HG02981 (cell line): ENCODE data around the gene PIGX.

Source experiments
- ATAC-seq: cut with Tn5 transposase; IDR thresholded peaks from one replicate; pipeline ENCODE4 v1.9.1; 2021; ENCODE audit warnings: mild to moderate bottlenecking, moderate library complexity; ENCODE audit not compliant: unreplicated experiment

Gene PIGX

GRCh38 chr3:196754091-196754981 is 42.2 kb downstream of the PIGX start:
- ATAC-seq = no peak

DNA sequence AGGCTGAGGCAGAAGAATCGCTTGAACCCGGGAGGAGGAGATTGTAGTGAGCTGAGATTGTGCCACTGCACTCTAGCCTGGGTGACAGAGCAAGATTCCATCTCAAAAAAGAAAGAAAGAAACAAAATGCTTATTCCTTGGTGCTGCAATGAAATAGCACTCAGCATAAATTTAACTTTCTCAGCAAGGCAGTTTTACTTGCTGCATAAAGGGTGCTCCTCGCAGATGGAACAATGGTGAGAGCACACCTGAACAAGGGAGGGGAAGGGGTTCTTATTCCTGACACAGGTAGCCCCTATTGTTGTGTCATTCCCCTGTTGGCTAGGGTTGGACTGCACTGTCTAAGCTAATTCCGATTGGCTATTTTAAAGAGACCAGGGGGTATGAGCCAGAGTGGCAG is 44.6 kb downstream of the PIGX start:
- ATAC-seq = no peak

DNA sequence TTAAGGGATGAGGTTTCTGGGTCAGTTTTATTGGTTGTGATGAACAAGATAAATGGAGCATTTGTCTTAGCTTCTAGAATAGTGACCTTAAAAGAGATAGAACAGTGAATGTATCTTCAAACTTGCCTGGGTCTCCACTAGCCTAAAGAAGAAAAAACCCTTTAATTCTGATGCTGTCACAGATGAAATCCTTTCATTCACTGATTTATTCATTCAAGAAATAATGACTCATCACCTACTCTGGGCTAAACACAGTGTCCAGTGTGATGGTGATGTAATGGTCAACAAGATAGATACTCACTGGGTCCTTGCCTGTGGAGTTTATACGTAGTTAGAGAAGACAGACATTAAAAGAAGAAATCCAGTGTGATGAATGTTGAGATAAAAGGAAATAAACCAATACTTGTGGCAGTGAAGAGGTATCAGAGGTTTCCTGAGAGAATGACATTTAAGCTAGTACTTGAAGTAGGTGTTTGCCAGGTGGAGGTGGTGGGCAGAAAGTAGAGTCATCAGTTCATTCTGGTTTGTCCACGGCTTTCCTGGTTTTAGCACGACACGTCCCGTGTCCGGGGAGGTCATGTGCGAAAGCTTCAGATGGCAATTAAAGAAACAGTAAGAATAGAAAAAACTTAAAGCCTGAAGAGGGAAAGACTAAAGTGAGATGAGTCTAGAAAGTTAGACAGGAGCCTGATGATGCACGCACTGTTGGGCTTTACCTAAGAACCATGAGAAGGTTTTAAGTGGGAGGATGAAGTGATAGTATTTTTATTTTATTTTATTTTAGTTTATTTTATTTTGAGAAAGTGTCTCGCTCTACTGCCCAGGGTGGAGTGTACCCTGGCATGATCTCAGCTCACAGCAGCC is 45.9 kb downstream of the PIGX start:
- no peak for ATAC-seq

- no peak for ATAC-seq
Measured at GRCh38 chr3:196763179-196763578, 51.0 kb downstream of the PIGX start.

DNA sequence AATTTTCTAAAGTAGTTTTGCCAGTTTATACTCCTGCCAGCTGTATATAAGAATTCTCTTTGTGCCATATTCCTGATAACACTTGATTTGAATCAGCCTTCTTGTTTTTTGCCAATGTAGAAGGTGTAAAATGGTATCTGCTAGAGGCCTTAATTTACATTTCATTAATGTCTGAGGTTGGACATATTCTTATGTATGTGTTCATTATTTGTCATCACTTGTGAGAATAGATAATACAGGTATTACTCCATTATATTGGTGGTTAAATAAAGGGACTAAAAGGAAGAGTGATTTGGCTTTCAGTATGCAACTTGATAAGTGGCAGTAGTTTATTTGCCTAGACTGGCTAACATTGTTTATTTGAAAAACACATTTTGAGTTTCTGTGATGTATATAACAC is 53.3 kb downstream of the PIGX start:
- ATAC-seq = no peak

DNA sequence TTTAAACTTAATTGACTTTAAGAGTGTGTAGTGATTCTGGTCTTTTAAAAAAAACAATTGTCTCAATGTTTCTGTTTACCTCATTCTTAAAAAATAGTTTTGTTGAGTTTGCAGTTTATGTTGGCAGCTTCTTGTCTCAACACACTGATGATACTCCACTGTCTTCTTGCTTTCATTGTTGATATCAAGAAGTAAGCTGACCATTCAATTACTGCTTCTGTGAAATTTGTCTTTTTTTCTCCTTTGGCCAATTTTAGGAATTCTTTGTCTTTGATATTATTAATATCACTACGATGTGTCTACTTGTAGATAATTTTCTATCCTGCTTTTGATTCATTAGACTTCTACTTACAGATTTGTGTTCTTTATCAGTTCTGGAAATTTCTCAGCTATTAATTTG is 58.9 kb downstream of the PIGX start:
- no peak for ATAC-seq

GRCh38 chr3:196772102-196772501 is 59.9 kb downstream of the PIGX start:
- no peak for ATAC-seq

GRCh38 chr3:196772897-196773296 is 60.7 kb downstream of the PIGX start:
- ATAC-seq = no peak

GRCh38 chr3:196774191-196774820 is 62.1 kb downstream of the PIGX start:
- ATAC-seq = no peak

- ATAC-seq = no peak
Measured at GRCh38 chr3:196774848-196775422, 62.8 kb downstream of the PIGX start.

- ATAC-seq = no peak
Measured at GRCh38 chr3:196775938-196776337, 63.8 kb downstream of the PIGX start.

DNA sequence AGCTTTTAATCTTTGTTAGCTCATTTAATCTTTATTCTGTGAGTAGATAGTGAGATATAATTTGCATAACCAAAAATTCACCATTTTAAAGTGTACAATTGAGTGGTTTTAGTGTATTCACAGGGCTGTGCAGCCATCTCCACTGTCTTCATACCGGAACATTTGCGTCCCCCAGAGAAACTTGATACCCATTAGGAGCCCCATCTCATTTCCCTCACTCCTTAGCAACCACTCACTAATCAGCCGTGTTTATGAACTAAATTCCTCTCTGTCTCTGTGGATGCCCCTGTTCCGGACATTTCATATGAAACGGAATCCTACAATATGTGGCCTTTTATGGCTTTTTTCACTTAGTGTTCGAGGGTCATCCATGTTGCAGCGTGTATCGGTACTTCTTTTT is 65.7 kb downstream of the PIGX start:
- no peak for ATAC-seq

DNA sequence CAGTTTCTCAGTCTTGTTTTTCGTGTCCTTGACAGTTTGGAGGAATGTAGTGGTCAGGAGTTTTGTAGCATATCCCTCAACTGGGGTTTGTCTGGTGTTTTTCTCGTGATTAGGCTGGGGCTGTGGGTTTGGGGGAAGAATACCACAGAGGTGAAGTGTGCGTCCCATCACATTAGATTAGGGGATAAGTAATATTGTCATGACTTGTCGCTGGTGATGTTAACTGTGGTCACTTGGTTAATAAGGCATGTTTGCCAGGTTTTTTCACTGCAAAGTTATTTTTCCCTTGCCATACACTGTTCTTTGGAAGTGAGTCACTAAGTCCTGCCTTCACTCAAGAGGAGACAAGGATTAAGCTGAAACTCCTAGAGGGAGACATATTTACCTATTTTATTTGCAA is 66.6 kb downstream of the PIGX start:
- no peak for ATAC-seq

DNA sequence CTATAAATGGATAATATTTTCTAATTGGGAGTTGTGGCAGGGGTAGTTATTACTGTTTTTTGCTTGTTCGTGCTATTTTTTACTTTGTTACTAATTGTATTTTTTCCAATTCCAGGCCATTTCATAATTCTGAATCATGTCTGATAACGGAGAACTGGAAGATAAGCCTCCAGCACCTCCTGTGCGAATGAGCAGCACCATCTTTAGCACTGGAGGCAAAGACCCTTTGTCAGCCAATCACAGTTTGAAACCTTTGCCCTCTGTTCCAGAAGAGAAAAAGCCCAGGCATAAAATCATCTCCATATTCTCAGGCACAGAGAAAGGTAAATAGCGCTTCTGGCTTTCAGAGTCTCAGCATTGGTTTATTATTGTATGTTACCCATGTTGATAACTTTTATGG is 70.3 kb downstream of the PIGX start:
- no peak for ATAC-seq
